ENCODE results near the gene CARM1. TPM values are rescaled to one million over a fixed set of nuclear protein-coding genes. Genes with fewer than 3 reads are reported as not detected.

Gene CARM1
- total RNA-seq, 1 experiment from 2014 or later = 19.1 TPM

DNA sequence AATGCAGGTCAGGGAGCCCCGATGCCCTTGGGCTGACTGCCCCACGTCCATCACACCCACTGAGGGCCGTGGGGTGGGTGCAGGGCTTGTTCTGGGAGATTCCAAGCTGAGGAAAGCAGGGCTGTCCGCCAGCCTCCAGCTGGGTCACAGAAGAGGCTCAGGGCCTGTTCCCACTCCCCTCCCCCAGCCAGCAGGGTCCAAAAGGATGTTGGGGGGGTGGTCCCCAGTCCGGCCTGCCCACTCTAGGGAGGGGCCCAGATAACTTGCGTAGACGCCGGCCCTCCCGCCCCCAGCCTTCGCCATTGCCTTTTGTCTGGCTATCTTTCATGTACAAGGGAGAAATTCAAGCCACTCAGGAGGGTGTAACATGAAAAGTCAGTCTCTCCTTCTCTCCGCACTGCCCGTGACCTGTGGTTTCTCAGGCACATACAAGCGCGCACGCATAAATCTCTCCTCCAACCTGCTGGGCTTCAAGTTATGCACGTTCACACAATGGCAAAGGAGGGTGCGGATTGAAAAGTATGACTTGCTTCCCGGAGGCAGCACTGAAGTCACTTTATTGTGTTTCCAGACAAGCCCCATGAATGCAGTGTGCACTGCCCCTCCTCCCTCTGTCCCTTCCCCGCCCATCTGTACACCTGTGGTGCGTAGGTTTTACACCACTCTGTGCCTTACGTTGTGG is 20.2 kb downstream of the CARM1 start:
- DNase-seq (ENCODE audit: low read depth) = no peak
- in situ Hi-C loops (cut with HindIII; ENCODE audit: low pct_unique_long_range_greater_than_20kb, low sequenced_read_pairs) = no loop called here

DNA sequence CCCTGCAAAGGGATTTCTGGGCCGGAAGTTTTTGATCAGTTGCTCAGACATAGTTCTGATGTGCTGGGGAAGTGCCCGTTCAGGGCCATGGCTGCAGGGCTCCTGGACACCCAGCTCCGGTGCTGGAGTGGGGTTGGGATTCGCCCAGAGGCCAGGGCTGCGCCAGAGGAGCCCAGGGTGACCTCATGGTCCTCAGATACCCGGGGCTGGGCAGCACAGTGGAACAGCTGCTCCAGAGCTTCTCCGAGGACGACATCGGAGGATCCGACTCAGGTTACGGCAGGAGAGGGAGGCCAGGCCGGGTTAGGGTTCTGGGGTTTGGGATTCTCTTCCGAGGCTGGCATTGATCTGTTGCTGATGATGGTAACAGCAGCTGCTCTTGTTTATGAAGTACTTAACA is 20.9 kb downstream of the CARM1 start:
- DNase-seq (ENCODE audit: low read depth) = no peak

DNA sequence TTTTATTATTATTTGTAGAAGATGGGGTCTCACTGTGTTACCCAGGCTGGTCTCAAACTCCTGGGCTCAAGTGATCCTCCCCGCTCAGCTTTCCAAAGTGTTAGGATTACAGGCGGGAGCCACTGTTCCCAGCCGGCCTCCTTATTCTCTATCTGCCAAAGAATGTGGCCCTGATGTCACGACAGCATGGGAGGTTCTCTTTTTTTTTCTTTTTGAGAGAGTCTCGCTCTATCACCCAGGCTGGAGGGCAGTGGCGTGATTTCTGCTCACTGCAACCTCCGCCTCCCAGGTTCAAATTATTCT is 23.5 kb downstream of the CARM1 start:
- DNase-seq (ENCODE audit: low read depth) = no peak
- in situ Hi-C loops (cut with HindIII; ENCODE audit: low pct_unique_long_range_greater_than_20kb, low sequenced_read_pairs) = no loop called here

More for the DNA sequence above, 20.9 kb downstream of the CARM1 start:
- in situ Hi-C loops (cut with HindIII; ENCODE audit: low pct_unique_long_range_greater_than_20kb, low sequenced_read_pairs) = no loop called here

DNA sequence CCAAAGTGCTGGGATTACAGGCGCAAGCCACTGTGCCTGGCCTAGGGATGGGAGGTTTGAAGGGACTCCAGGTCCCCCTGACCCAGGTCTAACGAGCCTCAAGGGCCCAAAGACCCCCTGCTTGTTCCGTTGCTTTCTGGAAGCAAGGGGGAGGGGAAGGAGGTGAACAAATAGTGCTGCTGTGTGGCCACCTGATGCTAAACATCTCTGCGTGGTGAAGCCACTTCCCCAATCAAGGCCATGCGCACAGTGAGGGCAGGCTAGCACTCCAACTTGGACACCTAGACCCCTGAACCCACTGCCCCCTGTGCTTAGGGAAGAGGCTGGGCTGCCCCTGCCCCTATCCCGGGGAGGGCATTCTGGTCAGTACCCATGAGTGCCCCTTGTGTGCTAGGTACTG is 24.0 kb downstream of the CARM1 start:
- in situ Hi-C loops (cut with HindIII; ENCODE audit: low pct_unique_long_range_greater_than_20kb, low sequenced_read_pairs) = no loop called here
- DNase-seq (ENCODE audit: low read depth) = no peak

DNA sequence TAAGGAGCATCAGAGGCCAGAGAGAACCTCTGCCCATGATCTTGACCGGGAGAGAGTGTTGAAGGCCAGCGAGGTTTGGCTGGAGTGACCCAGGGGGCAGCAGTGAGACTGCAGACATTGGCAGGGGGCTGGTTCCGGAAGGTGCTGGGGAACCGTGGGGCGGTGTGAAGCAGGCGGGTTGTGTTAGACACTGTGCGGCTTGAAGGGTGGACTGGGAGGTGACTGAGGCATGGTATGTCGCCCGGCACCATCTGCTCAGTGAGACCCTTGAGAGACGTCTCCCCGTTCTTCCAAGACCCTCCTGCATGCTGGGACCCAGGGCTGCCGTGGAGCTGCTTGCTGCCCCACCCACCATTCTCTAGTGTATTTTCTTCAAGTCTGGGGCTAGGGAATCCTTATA is 24.6 kb downstream of the CARM1 start:
- in situ Hi-C loops (cut with HindIII; ENCODE audit: low pct_unique_long_range_greater_than_20kb, low sequenced_read_pairs) = no loop called here
- no peak for DNase-seq (ENCODE audit: low read depth)

DNA sequence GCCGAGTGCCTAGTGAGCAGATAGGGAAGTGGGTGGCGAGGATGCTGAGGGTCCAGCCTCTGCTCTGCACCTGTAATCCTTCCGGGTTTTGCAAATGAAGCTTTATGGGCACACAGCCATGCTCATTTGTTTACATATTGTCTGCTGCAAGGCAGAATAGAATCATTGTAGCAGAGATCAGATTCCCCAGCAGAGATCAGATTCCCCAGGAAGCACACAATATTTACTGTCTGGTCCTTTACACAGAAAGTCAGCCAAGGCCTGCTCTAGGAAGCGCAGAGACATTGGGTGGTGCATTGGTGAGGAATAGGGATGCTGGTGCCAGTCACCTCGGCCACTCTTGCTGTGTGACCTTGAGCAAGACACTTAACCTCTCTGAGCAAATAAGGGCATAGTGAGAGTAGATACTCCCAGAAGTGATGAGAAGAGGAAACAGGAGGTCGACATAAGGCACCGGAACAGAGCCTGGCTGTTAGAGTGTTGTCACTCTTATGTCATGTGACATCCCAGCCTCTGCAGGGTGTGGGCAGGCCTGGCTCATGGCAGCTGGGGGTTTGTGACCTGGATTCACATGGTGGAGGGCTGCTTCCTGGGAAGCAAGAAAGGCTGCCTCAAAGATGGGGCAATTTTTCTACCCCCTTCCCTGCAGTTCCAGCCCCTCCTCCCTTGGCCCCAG is 25.6 kb downstream of the CARM1 start:
- in situ Hi-C loops (cut with HindIII; ENCODE audit: low pct_unique_long_range_greater_than_20kb, low sequenced_read_pairs) = no loop called here
- no peak for DNase-seq (ENCODE audit: low read depth)

DNA sequence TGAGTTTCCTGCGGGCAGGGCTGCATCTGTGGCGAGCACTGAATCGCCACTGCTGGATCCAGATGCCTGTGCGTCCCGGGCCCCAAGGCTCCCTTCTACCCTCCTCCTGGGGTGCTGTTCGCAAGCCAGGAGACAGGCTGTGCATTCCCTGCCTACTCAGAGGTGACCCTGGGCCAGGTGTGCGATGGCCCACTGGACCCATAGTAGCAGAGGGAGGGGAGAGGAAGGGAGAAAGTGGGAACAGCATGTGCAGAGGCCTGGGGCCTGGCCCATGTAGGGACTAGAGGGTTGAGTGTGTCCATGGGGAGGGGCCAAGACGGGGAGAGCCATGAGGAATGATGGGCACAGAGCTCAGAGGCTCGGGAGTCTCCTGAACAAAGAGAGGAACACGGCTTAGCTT is 27.3 kb downstream of the CARM1 start:
- DNase-seq (ENCODE audit: low read depth) = no peak
- in situ Hi-C loops (cut with HindIII; ENCODE audit: low pct_unique_long_range_greater_than_20kb, low sequenced_read_pairs) = no loop called here

DNA sequence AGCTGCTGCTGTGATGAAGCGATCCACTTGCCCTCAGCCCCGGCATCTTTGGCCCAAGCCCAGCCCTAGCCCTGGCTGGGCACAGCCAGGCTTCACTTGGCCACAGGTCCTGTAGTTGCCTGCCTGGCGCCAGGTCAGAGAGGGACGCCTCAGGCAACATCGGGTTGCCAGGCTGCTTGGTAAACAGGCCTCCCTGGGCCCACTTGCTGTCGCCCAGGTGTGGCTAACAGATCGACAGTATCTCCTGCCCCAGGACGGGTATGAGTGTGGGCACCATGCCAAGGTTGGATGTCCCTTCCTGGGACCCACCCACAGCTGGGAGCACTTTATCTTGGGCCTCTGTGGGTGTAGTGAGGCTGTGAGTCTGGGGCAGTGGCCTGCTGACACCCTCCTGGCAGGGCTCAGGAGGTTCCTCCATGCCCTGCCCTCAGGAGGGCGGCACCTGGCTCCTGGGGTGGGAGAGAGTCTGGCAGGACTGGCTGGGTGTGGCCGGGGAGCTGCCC is 27.8 kb downstream of the CARM1 start:
- DNase-seq (ENCODE audit: low read depth) = no peak
- in situ Hi-C loops (cut with HindIII; ENCODE audit: low pct_unique_long_range_greater_than_20kb, low sequenced_read_pairs) = no loop called here

DNA sequence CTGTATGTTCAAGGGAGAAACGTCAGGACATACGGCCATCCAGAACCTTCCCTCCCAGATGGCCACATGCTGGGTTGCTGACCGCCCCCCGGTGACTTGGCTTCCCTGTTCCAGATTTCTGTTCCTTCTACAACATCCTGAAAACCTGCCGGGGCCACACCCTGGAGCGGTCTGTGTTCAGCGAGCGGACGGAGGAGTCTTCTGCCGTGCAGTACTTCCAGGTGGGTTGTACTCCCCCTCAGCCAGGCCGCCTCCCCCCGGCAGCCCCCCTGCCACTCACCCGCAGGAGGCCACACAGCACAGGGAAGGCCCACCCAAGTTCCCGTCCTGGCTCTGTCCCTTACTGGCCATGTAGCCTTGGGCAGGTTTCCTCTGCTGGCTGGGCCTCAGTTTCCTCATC is 36.6 kb downstream of the CARM1 start:
- DNase-seq (ENCODE audit: low read depth) = no peak
- in situ Hi-C loops (cut with HindIII; ENCODE audit: low pct_unique_long_range_greater_than_20kb, low sequenced_read_pairs) = no loop called here

DNA sequence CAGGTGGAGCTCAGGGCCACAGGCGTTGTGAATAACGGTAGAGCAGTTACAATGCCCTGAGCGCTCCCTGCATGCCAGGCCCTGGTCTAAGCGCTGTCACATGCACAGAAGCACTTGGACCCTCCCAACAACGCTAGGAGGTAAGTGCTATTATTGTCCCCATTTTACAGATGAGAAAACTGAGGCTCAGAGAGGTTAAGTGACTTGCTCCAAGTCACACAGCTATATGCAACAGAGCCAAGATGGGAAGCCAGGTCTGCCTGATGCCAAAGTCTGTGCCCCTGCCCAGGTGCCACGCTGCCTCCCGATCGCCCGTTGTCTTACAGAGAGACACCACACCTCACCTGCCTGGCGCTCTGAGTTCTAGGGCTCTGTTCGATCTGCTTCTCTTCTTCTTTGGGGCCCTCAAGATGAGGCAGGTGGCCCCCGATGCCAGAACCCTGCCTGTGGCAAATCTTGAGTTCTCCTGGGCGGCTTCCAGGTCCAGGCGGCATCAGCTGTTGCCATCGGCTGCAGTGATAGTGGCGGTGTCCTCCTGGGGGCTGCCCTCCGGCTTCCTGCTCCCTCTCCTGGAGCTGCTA is 37.1 kb downstream of the CARM1 start:
- in situ Hi-C loops (cut with HindIII; ENCODE audit: low pct_unique_long_range_greater_than_20kb, low sequenced_read_pairs) = no loop called here
- DNase-seq (ENCODE audit: low read depth) = no peak

DNA sequence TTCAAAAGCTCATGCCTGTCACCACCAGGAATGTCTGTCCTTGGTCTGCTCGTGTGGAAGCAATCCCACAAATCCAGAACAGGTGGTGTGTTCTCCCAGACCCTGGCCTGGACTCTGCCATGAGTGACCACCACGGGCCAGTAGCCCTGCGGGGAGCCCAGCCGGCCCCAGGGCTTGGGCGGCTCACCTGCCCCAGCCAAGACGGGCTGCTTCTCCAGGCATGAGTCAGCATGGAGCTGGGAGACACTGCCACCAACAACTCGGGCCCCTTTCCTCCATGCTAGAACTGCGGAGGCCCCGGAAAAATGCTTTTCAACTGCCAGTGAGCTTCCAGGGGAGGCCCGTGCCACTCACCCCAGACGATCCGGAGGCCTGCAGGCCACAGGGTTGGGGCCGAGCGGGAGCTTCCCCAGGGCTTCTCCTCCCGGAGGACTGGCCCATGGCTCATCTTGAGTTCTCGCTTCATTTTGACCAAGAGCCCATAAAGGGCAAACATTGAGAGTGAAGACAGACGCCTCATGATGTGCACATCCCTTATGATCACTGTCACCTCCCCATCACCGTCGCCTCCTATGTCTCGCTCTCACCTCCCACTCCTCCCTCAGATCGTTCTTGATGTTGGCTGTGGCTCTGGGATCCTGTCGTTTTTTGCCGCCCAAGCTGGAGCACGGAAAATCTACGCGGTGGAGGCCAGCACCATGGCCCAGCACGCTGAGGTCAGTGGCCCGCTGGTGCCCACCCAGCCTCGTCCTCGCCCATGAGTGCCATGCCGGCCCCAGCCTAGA is 40.4 kb downstream of the CARM1 start:
- no peak for DNase-seq (ENCODE audit: low read depth)
- in situ Hi-C loops (cut with HindIII; ENCODE audit: low pct_unique_long_range_greater_than_20kb, low sequenced_read_pairs) = no loop called here

DNA sequence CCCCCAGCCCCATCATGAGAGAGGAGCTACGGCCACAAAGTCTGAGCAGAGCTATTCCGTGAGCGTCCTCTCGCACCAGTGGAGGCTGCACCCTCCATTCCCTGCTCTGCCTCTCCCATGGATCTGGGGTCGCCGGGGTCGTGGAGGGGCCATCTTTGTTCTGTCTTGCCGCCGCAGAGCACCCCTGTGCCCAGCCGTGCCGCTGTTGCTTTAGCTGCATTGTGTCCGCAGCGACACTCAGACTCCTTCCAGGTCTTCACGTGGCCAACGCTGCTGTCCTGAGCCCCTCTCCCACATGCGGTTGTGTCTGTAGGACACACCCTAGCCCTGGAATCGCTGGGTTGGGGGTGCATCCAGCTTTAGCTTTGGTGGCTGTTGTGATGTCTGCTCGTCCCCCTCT is 41.3 kb downstream of the CARM1 start:
- in situ Hi-C loops (cut with HindIII; ENCODE audit: low pct_unique_long_range_greater_than_20kb, low sequenced_read_pairs) = no loop called here
- no peak for DNase-seq (ENCODE audit: low read depth)

DNA sequence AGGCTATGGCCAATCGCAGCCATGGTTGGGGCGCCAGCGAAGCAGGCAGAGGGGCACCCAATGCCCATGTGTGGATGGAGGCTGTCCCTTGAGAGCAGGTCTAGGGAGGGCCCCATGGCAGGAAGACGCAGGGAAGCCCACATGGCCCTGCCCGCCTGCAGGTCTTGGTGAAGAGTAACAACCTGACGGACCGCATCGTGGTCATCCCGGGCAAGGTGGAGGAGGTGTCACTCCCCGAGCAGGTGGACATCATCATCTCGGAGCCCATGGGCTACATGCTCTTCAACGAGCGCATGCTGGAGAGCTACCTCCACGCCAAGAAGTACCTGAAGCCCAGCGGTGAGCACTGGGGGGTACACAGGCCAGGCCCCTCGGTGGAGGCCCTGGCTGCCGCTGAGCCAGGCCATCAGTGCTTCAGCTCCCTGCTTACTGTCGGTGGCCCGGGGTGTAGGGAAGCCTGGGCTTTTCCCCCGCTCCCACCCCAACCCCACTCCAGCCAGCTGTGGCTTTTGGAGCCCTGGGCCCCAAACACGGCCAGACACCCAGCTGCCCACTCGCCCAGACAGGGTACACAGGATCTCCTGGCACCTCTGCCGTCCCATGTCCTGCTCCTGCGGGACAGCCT is 42.5 kb downstream of the CARM1 start:
- DNase-seq (ENCODE audit: low read depth) = no peak

DNA sequence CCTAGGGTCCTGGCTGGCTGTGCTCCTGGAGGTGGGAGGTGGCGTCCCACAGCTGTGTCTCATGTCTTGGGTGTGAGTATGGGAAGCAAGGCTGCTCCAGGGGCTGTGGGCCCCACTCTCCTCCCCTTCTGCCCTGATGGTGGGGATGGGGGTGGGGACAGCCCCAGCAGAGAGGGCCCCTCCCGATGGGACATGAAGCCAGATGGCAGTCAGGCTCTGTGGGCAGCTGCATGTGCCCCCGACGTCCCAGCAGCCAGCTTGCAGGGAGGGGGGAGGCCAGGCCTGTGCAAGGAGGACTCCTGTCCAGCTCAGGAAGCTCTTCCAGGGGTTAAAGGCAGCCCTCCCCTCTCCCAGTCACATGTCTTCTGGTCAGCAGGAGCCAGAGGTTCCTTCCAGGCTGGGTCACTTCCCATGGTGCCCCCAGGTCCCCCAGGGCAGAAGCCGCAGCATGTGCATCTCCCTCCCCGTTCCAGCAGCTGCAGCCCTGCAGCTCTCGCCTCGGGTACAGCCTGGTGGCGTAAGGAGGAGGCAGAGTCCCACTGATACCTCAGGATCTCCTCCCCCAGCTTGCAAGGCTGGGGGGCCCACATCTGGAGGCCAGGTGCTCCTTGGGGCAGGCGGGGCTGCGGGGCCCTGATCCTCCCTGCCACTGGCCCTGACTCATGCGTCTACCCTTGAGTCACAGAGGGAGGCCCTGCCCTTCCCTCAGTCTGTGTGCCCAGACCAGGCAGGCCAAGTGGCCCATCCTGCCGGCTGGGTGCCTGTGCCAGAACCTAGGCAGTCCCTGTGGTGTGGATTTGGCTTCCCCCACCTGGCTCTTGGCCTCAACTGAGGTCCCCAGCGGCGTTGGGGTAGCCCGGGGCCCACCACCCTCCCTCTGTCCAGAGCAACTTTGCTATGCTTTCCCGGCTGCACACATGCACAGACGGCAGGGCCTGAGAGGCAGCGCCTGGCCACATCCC is 44.1 kb downstream of the CARM1 start:
- DNase-seq (ENCODE audit: low read depth) = peak; percentile 43
- in situ Hi-C loops (cut with HindIII; ENCODE audit: low pct_unique_long_range_greater_than_20kb, low sequenced_read_pairs) = no loop called here

More for the DNA sequence above, 42.5 kb downstream of the CARM1 start:
- in situ Hi-C loops (cut with HindIII; ENCODE audit: low pct_unique_long_range_greater_than_20kb, low sequenced_read_pairs) = no loop called here

DNA sequence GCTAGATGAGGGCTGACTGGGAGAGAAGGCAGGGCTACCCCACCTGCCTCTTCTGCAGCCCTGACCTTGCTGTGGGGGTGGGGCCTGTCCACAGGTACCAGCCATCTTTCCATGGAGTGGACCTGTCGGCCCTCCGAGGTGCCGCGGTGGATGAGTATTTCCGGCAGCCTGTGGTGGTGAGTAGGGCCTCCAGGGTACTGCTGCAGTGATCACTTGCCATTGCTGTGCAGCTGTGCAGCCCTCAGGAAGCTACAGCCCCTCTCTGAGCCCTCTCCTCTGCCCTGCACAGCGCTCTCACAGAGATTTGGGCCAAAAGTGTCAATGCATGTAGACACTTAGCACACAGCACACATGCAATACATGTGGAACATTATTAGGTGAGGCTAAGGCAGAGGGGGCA is 45.2 kb downstream of the CARM1 start:
- no peak for DNase-seq (ENCODE audit: low read depth)
- in situ Hi-C loops (cut with HindIII; ENCODE audit: low pct_unique_long_range_greater_than_20kb, low sequenced_read_pairs) = no loop called here

DNA sequence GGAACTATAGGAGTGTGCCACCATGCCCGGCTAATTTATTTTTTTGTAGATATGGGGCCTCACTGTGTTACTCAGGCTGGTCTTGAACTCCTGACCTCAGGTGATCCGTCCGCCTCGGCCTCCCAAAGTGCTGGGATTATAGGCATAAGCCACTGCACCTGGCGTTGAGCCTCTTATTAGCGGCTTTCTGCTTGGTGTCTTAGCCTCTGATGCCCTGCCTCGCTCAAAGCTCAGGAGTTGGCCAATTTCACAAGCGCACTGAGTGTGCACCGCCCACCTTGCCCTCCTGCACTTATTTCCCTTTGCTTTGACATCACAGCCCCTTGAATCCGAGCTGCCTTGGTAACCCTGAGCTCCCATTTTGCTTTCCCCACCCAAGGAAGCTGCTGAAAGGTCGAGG is 47.0 kb downstream of the CARM1 start:
- in situ Hi-C loops (cut with HindIII; ENCODE audit: low pct_unique_long_range_greater_than_20kb, low sequenced_read_pairs) = no loop called here
- DNase-seq (ENCODE audit: low read depth) = no peak

DNA sequence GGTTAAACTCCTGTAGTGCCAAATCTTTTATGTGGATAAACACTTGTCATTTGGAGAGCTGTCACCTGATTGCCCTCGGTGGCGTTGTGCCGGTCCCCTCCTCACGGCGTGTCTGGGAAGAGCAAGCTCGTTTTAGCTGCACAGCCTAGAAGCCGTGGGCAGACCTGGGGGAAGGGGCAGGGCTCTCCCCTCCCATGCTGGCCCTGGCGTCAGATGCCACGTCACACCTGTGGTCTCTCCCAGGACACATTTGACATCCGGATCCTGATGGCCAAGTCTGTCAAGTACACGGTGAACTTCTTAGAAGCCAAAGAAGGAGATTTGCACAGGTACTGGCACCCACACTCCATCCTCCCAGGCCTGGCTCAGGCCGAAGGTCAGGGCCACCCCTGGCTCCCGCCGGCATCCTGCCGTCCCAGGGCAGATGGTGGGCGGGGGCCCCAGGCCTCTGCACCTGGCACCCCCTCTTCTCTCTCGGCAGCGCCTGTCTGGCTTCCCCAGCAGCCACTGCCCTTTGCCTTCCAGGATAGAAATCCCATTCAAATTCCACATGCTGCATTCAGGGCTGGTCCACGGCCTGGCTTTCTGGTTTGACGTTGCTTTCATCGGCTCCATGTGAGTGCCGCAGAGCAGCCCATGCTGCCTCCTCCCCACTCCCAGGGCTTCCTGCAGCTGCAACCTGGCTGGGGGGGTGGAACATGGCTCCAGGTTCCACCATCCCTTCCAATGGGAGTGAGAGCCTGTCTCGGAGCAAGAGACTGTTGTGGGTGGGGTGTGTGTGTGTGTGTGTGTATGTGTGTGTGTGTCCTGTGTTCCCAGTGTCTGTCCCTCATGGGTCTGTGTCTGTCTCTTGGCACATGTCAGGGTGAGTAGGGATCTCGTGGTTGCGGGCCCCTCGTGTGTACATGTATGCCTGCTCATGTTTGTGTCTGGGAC is 48.3 kb downstream of the CARM1 start:
- DNase-seq (ENCODE audit: low read depth) = no peak
- in situ Hi-C loops (cut with HindIII; ENCODE audit: low pct_unique_long_range_greater_than_20kb, low sequenced_read_pairs) = no loop called here
